ENCODE results near the gene TNMD.

The TNMD gene

DNA sequence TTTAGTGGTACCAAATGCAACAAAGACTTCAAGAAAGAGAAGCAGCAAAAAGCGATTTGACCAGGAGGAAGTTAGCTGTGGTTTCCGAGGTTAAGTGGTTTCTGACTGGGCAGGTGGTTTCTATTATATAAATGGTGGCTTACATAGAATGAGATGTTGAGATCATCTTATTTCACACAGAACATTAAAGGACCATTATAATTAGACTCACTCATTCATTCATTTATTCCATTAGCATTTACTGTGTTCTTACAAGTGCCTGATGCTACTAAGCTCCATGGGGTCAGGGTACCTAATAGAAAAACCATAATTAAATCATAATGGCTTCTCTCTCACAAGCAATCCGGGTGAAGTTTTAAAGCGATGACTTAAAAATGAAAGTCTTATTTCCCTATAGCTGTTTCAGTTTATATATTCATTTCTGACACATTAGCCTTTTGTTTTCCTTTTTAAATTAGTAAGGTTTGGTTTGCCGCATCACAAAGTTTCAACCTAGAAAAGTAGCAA is 41.3 kb downstream of the TNMD start:
- no peak overlapping the region for H2AFZ ChIP-seq (ENCODE audit: insufficient read depth, low read length, poor library complexity)
- no peaks in the 10 kb centered on the region for H3K9me3 ChIP-seq (ENCODE audit: insufficient read depth, low read depth, low read length)
- H3K27me3 ChIP-seq (ENCODE audit: insufficient read depth, low read length), result no peaks in the 10 kb centered on the region
- H2BK12ac ChIP-seq (ENCODE audit: low read length), result no peak overlapping the region
- H3K23ac ChIP-seq (ENCODE audit: low read length), result no peak overlapping the region
- no peak overlapping the region for H3K4me2 ChIP-seq (ENCODE audit: low read length)
- H3K4me1 ChIP-seq (ENCODE audit: control insufficient read depth in 1 of 2, insufficient read depth in 2 of 2, low read length in 2 of 2), result no peaks in the 10 kb centered on the region
- H3K9ac ChIP-seq (ENCODE audit: low read length), result no peak overlapping the region
- no peak overlapping the region for H3K4me3 ChIP-seq (ENCODE audit: low read depth, low read length)
- H2AK5ac ChIP-seq (ENCODE audit: low read length), result no peak overlapping the region
- H4K91ac ChIP-seq (ENCODE audit: low read depth, low read length), result no peak overlapping the region
- no peak overlapping the region for H3K4ac ChIP-seq (ENCODE audit: low read depth, low read length)
- WGBS (ENCODE audit: extremely low coverage, insufficient coverage, insufficient read length), result no CpG with 5 or more reads among the region's 5 CpGs
- H4K8ac ChIP-seq (ENCODE audit: low read depth, low read length), result no peak overlapping the region
- H3K18ac ChIP-seq (ENCODE audit: low read length), result no peak overlapping the region
- no peak overlapping the region for H3K27ac ChIP-seq (ENCODE audit: low read depth, low read length)
- H3K14ac ChIP-seq (ENCODE audit: low read length), result no peak overlapping the region
- H3K79me2 ChIP-seq (ENCODE audit: control insufficient read depth, insufficient read depth, low read length, poor library complexity), result no peaks in the 10 kb centered on the region
- no peak overlapping the region for H4K12ac ChIP-seq (ENCODE audit: low read depth, low read length)
- H3K36me3 ChIP-seq (ENCODE audit: control insufficient read depth in 1 of 2, insufficient read depth in 2 of 2, low read length in 2 of 2), result peaks cover 0 to 2% of the 10 kb centered on the region in 2 experiments
- H2BK120ac ChIP-seq (ENCODE audit: insufficient read depth, low read length, poor library complexity), result no peak overlapping the region
- H3K79me1 ChIP-seq (ENCODE audit: low read length), result no peaks in the 10 kb centered on the region
- no peak overlapping the region for H2BK5ac ChIP-seq (ENCODE audit: low read depth, low read length, poor library complexity)
- no peak for DNase-seq

GRCh38 chrX:100635040-100635439 is 50.3 kb downstream of the TNMD start:
- Histone ChIP-seq H3K4me1 (ENCODE audit: control insufficient read depth in 1 of 2, insufficient read depth in 2 of 2, low read length in 2 of 2) (peaks cover 0 to 4% of the 10 kb centered on the region in 2 experiments), H4K12ac (ENCODE audit: low read depth, low read length) (no peak overlapping the region), H3K27ac (ENCODE audit: low read depth, low read length) (no peak overlapping the region), H3K79me1 (ENCODE audit: low read length) (peaks cover 7% of the 10 kb centered on the region), H2AFZ (ENCODE audit: insufficient read depth, low read length, poor library complexity) (no peak overlapping the region), H4K8ac (ENCODE audit: low read depth, low read length) (no peak overlapping the region), H4K91ac (ENCODE audit: low read depth, low read length) (no peak overlapping the region), H3K4ac (ENCODE audit: low read depth, low read length) (no peak overlapping the region), H3K9ac (ENCODE audit: low read length) (no peak overlapping the region), H3K14ac (ENCODE audit: low read length) (no peak overlapping the region), H3K18ac (ENCODE audit: low read length) (no peak overlapping the region), H3K23ac (ENCODE audit: low read length) (no peak overlapping the region), H2BK120ac (ENCODE audit: insufficient read depth, low read length, poor library complexity) (no peak overlapping the region), H2AK5ac (ENCODE audit: low read length) (no peak overlapping the region), H3K4me3 (ENCODE audit: low read depth, low read length) (no peak overlapping the region), H3K9me3 (ENCODE audit: insufficient read depth, low read depth, low read length) (no peaks in the 10 kb centered on the region), H3K79me2 (ENCODE audit: control insufficient read depth, insufficient read depth, low read length, poor library complexity) (peaks cover 6% of the 10 kb centered on the region), H3K36me3 (ENCODE audit: control insufficient read depth in 1 of 2, insufficient read depth in 2 of 2, low read length in 2 of 2) (peaks cover 3 to 5% of the 10 kb centered on the region in 2 experiments), H2BK12ac (ENCODE audit: low read length) (no peak overlapping the region), H3K27me3 (ENCODE audit: insufficient read depth, low read length) (no peaks in the 10 kb centered on the region), H2BK5ac (ENCODE audit: low read depth, low read length, poor library complexity) (no peak overlapping the region), H3K4me2 (ENCODE audit: low read length) (peak overlapping the region; percentile 81)
- no peak for DNase-seq
- no CpG with 5 or more reads among the region's 5 CpGs for WGBS (ENCODE audit: extremely low coverage, insufficient coverage, insufficient read length)

DNA sequence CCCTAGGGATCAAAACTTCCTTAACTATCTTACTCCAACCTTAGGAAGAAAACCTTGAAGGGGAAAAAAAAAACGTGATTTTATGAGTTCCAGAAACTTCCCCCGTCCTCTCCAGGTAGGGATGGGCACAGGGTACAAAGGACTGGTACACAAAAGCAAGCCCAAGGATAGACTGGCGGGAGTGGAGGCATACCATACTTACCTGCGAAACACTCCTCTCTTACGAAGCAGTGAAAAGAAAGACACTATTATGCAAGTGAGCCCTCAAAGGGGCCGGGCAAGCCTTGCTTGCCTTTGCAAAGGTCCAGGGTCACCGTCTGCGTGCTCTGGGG is 51.2 kb downstream of the TNMD start:
- peak overlapping the region; percentile 87 for H3K4me3 ChIP-seq (ENCODE audit: low read depth, low read length)
- H3K36me3 ChIP-seq (ENCODE audit: control insufficient read depth in 1 of 2, insufficient read depth in 2 of 2, low read length in 2 of 2), result peaks cover 3 to 5% of the 10 kb centered on the region in 2 experiments
- H4K8ac ChIP-seq (ENCODE audit: low read depth, low read length), result peak overlapping the region; percentile 98
- peak overlapping the region; percentile 59 for H2AFZ ChIP-seq (ENCODE audit: insufficient read depth, low read length, poor library complexity)
- H3K4me1 ChIP-seq (ENCODE audit: control insufficient read depth in 1 of 2, insufficient read depth in 2 of 2, low read length in 2 of 2), result peaks cover 0 to 4% of the 10 kb centered on the region in 2 experiments
- no peaks in the 10 kb centered on the region for H3K27me3 ChIP-seq (ENCODE audit: insufficient read depth, low read length)
- H4K91ac ChIP-seq (ENCODE audit: low read depth, low read length), result peak overlapping the region; percentile 93
- no peak overlapping the region for H2BK12ac ChIP-seq (ENCODE audit: low read length)
- peak overlapping the region; percentile 75 for H3K14ac ChIP-seq (ENCODE audit: low read length)
- DNase-seq, result peak in 1 of 2 donors; percentile 28
- H3K9ac ChIP-seq (ENCODE audit: low read length), result peak overlapping the region; percentile 96
- no peaks in the 10 kb centered on the region for H3K9me3 ChIP-seq (ENCODE audit: insufficient read depth, low read depth, low read length)
- H3K4ac ChIP-seq (ENCODE audit: low read depth, low read length), result peak overlapping the region; percentile 93
- H4K12ac ChIP-seq (ENCODE audit: low read depth, low read length), result peak overlapping the region; percentile 74
- peak overlapping the region; percentile 75 for H2BK120ac ChIP-seq (ENCODE audit: insufficient read depth, low read length, poor library complexity)
- no peak overlapping the region for H3K23ac ChIP-seq (ENCODE audit: low read length)
- H2AK5ac ChIP-seq (ENCODE audit: low read length), result no peak overlapping the region
- H2BK5ac ChIP-seq (ENCODE audit: low read depth, low read length, poor library complexity), result peak overlapping the region; percentile 73
- H3K79me1 ChIP-seq (ENCODE audit: low read length), result peaks cover 7% of the 10 kb centered on the region
- no CpG with 5 or more reads among the region's 8 CpGs for WGBS (ENCODE audit: extremely low coverage, insufficient coverage, insufficient read length)
- H3K79me2 ChIP-seq (ENCODE audit: control insufficient read depth, insufficient read depth, low read length, poor library complexity), result peaks cover 6% of the 10 kb centered on the region
- H3K27ac ChIP-seq (ENCODE audit: low read depth, low read length), result peak overlapping the region; percentile 62
- H3K4me2 ChIP-seq (ENCODE audit: low read length), result peak overlapping the region; percentile 81
- H3K18ac ChIP-seq (ENCODE audit: low read length), result peak overlapping the region; percentile 95

DNA sequence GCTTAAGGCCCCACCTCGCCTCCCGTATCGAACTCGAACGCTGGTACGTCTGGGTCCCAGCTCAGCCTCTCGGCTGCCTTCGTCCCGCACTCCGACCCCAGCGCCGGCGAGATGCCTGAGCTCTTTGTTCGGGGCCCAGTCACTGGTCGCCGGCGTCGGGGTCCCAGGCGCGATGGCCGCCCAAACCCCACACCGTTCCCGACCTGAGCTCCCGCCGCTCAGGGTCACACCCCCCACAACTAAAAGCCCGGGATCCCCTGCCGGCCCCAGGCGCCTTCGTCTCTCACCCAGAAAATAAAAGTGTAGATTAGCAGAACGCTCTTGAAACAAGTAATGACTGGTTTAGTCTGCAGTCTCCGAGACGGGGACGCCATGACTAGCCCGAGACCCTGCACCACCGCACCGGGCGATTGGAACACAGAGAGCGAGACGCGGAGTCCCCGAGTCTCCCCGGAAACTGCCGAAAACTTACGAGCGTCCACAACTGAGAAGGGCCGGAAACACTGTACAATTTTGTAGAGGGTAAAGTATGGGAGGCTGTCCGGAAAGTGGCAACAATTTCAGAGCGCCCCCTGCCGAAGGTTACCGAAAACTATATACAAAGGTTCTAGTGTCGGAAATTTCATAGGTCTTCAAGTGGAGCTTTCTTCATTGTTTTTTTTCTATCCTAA is 51.7 kb downstream of the TNMD start, which contains the start of gene TSPAN6:
TSPAN6 (minus strand) TSS at position 486 of the 671 bp plus-strand sequence; CDS start at position 374, 112 bp downstream.
- no peaks in the 10 kb centered on the region for H3K27me3 ChIP-seq (ENCODE audit: insufficient read depth, low read length)
- peak within 1 kb of the TSS; percentile 96 for H3K9ac ChIP-seq (ENCODE audit: low read length)
- H3K36me3 ChIP-seq (ENCODE audit: control insufficient read depth in 1 of 2, insufficient read depth in 2 of 2, low read length in 2 of 2), result peaks cover 3 to 5% of the 10 kb centered on the region in 2 experiments
- H2BK5ac ChIP-seq (ENCODE audit: low read depth, low read length, poor library complexity), result peak within 1 kb of the TSS; percentile 73
- peak within 1 kb of the TSS; percentile 62 for H3K27ac ChIP-seq (ENCODE audit: low read depth, low read length)
- no peaks in the 10 kb centered on the region for H3K9me3 ChIP-seq (ENCODE audit: insufficient read depth, low read depth, low read length)
- peak within 1 kb of the TSS; percentile 74 for H4K12ac ChIP-seq (ENCODE audit: low read depth, low read length)
- H3K79me1 ChIP-seq (ENCODE audit: low read length), result peaks cover 7% of the 10 kb centered on the region
- H3K23ac ChIP-seq (ENCODE audit: low read length), result no peak within 1 kb of the TSS
- peak within 1 kb of the TSS; percentile 93 for H3K4ac ChIP-seq (ENCODE audit: low read depth, low read length)
- peak within 1 kb of the TSS; percentile 93 for H4K91ac ChIP-seq (ENCODE audit: low read depth, low read length)
- peak within 1 kb of the TSS; percentile 59 for H2AFZ ChIP-seq (ENCODE audit: insufficient read depth, low read length, poor library complexity)
- WGBS (ENCODE audit: extremely low coverage, insufficient coverage, insufficient read length), result no CpG with 5 or more reads among the region's 51 CpGs
- peak within 1 kb of the TSS; percentile 81 for H3K4me2 ChIP-seq (ENCODE audit: low read length)
- H2BK120ac ChIP-seq (ENCODE audit: insufficient read depth, low read length, poor library complexity), result peak within 1 kb of the TSS; percentile 75
- peak within 1 kb of the TSS; percentile 87 for H3K4me3 ChIP-seq (ENCODE audit: low read depth, low read length)
- H4K8ac ChIP-seq (ENCODE audit: low read depth, low read length), result peak within 1 kb of the TSS; percentile 98
- H2AK5ac ChIP-seq (ENCODE audit: low read length), result no peak within 1 kb of the TSS
- peaks cover 0 to 4% of the 10 kb centered on the region in 2 experiments for H3K4me1 ChIP-seq (ENCODE audit: control insufficient read depth in 1 of 2, insufficient read depth in 2 of 2, low read length in 2 of 2)
- H3K18ac ChIP-seq (ENCODE audit: low read length), result peak within 1 kb of the TSS; percentile 95
- DNase-seq, result peak; percentile 68 to 87
- no peak within 1 kb of the TSS for H2BK12ac ChIP-seq (ENCODE audit: low read length)
- H3K79me2 ChIP-seq (ENCODE audit: control insufficient read depth, insufficient read depth, low read length, poor library complexity), result peaks cover 6% of the 10 kb centered on the region
- H3K14ac ChIP-seq (ENCODE audit: low read length), result peak within 1 kb of the TSS; percentile 75
